Lower leg skin (tissue), 4 donors: ENCODE data around the gene CFAP92. TPM values are rescaled to one million over a fixed set of nuclear protein-coding genes. Genes with fewer than 3 reads are reported as not detected.

ENCODE experiments used
- DNase-seq, 2 donors: peaks; one replicate each; pipeline ENCODE4 v3.0.0-alpha.2; 2019; ENCODE audit warnings: low spot score in 2 of 2
- H3K4me3 ChIP-seq: fragments of 200-600 bp; sonication (generic); 2 replicates; pipeline ENCODE4 v1.5.1; 2017; ENCODE audit warnings: mild to moderate bottlenecking, low read depth; ENCODE audit not compliant: poor library complexity, severe bottlenecking
- POLR2A ChIP-seq, 2 donors: fragments of 450-650 bp; IDR thresholded peaks; one replicate each; pipeline ENCODE4 v1.6.1; 2016 to 2017; ENCODE audit warnings: antibody characterized with exemption in 2 of 2, mild to moderate bottlenecking in 1 of 2, moderate library complexity in 1 of 2
- WGBS, 2 donors: methylation state at CpG; one replicate each; pipeline ENCODE4 v1.1.5; 2018; 5-methylcytosine and 5-hydroxymethylcytosine counted together
- intact Hi-C: fragments of 100-400 bp; cut with DNase I; formaldehyde crosslinking; loops from one replicate; pipeline ENCODE4 v1.15.0; 2023; ENCODE audit warnings: low total_unique reads
- total RNA-seq, 4 donors: library from RNA; depleted of rRNA; stranded (reverse); fragments of >200 nt; gene quantifications; one replicate each; pipeline ENCODE4 v1.1.0, GENCODE V29; 2016
- TF ChIP-seq, protein P1 (sequence below), 3 donors: fragments of 450-650 bp; IDR thresholded peaks; one replicate each; pipeline ENCODE4 v1.5.1; 2016; ENCODE audit warnings: antibody characterized with exemption in 3 of 3, mild to moderate bottlenecking in 3 of 3, moderate library complexity in 2 of 3

CFAP92 gene
- total RNA-seq, 4 donors from 2014 or later: 0.19 to 0.59 (median 0.25) TPM

DNA sequence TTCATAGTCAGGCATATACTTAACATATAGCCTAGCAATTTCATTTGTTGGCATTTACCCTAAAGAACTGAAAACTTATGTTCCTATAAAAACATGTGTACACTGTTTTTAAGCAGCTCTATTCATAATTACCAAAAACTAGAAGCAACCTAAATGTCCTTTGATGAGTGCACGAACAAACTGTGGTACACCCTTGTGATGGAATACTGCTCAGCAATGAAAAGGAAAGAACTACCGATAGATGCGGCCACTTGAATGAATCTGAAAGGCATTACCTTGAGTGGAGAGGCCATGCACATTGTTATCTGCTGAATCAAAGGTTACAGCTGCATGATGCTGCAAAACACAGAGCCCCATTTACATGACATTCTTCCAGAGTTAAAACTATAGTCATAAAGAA is 44.7 kb downstream of the CFAP92 start:
- no peak for DNase-seq
- intact Hi-C loops: no loop called here
- TF ChIP-seq POLR2A (IDR thresholded peaks at IDR 0.05): no peak
- TF ChIP-seq, protein P1, sequence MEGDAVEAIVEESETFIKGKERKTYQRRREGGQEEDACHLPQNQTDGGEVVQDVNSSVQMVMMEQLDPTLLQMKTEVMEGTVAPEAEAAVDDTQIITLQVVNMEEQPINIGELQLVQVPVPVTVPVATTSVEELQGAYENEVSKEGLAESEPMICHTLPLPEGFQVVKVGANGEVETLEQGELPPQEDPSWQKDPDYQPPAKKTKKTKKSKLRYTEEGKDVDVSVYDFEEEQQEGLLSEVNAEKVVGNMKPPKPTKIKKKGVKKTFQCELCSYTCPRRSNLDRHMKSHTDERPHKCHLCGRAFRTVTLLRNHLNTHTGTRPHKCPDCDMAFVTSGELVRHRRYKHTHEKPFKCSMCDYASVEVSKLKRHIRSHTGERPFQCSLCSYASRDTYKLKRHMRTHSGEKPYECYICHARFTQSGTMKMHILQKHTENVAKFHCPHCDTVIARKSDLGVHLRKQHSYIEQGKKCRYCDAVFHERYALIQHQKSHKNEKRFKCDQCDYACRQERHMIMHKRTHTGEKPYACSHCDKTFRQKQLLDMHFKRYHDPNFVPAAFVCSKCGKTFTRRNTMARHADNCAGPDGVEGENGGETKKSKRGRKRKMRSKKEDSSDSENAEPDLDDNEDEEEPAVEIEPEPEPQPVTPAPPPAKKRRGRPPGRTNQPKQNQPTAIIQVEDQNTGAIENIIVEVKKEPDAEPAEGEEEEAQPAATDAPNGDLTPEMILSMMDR (IDR thresholded peaks at IDR 0.05): no peak
- WGBS, 2 donors: 93 to 96% methylated on average over 3 of the region's 3 CpGs
- H3K4me3 ChIP-seq: no peak overlapping the region

DNA sequence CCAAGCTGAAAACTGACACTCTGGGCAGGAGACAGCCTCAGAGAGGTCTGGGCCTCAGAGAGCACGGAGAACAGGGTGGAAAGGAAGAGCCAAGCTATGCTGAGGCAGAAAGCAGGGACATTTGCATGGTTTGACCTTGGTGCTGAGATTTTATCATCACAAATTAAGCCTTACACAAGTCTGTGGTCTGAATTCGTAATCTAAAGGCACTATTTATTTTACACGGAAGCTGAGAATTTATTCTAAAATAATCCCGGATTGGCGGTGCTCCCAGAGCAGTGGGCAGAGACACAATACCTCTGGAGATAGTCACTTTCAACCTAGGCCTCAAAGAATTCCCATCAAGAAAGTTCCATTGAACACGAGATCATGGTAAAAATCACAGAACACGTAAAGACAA is 47.5 kb downstream of the CFAP92 start:
- WGBS, 2 donors: 80 to 86% methylated on average over 7 of the region's 7 CpGs
- no peak for DNase-seq
- no peak for TF ChIP-seq POLR2A (IDR thresholded peaks at IDR 0.05)
- TF ChIP-seq, protein P1 (IDR thresholded peaks at IDR 0.05): no peak
- H3K4me3 ChIP-seq: no peak overlapping the region
- intact Hi-C loops: no loop called here

DNA sequence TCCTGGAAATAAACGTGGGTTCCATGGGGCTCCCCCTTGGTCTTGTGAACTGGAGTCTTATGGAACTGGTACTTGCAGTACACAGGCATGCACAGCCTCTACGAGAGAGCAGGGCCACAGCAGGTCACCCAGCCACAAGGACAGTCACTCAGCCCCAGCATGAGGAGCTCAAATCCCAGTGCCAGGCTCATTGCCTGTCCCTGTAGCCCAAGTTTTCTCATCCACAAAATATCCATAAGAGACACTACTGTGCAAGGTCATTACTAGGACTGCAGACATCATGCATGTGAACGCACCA is 48.0 kb downstream of the CFAP92 start:
- intact Hi-C loops: no loop called here
- H3K4me3 ChIP-seq: no peak overlapping the region
- 72 to 80% methylated on average over 3 of the region's 3 CpGs for WGBS, 2 donors
- peak in 1 of 2 donors; percentile 54 for DNase-seq
- TF ChIP-seq, protein P1 (IDR thresholded peaks at IDR 0.05): no peak
- TF ChIP-seq POLR2A (IDR thresholded peaks at IDR 0.05): no peak

DNA sequence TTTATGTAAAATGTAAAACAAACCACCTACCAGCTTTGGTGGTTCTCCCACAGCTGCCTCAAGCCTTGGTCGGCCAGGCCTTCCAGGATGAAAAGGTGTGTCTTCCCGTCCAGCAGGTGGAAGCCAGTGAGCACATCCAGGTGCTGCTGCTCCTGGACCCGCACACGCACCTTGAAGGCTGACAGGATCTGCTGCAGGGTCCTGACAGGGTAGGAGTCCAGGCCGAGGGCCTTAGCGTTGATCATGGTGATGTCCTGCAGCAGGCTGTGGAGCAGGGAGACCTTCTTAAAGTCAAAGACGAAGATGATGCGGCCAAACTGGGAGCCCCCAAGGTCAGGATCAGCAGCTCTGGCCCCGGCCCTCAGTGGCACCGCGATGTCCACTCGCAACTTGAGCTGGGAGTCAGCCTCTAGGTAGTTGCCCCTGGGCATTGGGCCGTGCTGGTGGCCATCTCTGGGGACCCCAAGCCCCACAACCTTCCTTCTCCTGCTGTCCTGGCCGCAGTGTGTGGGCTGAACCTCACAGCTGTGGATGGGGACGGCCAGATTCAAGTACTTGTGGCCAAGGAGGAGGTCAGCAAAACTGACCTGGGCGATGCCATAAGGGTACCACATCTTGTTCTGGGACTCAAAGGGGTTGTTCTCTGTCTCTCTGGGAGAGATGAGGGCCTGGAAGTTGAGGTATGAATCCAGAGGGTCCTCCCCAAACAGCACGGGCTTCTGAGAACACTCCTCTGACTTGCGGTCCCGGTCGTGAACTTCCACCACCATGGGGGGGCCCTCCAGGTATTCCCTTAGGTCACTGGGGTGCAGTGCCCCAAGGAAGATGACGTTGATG is 48.6 kb downstream of the CFAP92 start:
- H3K4me3 ChIP-seq: no peak overlapping the region
- 90 to 94% methylated on average over 21 of the region's 21 CpGs for WGBS, 2 donors
- DNase-seq: peak in 1 of 2 donors; percentile 73
- no peak for TF ChIP-seq POLR2A (IDR thresholded peaks at IDR 0.05)
- TF ChIP-seq, protein P1 (IDR thresholded peaks at IDR 0.05): no peak
- intact Hi-C loops: no loop called here

DNA sequence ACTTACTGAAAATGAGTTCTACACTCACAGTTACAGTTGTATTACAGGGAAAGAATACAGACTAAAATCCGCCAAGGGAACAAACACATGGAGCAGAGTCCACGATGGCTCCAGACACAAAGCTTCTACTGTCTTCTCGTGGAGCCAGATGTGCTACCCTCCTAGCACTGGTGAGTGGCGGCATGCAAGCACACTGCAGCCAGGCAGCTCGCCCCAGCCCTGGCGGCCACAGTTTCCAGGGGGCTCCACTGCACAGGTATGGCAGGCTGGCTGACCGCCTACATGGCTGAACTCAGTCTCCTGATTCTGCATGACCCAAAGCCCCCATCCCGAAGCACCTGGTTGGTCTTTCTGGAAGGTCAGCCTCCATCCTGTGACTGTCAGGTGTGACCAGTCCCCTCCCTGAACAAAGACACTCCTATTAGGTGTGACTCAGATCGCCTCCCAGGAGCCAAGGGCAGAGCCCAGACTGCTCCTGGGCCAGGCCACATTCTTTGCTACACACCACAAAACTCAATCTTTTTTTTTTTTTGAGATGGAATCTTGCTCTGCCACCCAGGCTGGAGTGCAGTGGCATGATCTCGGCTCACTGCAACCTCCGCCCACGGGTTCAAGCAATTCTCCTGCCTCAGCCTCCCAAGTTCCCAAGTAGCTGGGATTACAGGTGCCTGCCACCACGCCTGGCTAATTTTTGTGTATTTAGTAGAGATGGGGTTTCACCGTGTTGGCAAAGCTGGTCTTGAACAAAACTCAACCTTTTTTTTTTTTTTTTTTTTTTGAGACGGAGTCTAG is 51.5 kb downstream of the CFAP92 start:
- no peak overlapping the region for H3K4me3 ChIP-seq
- DNase-seq: no peak
- TF ChIP-seq, protein P1 (IDR thresholded peaks at IDR 0.05): no peak
- no peak for TF ChIP-seq POLR2A (IDR thresholded peaks at IDR 0.05)
- WGBS, 2 donors: 79 to 80% methylated on average over 14 to 15 of the region's 15 CpGs
- intact Hi-C loops: no loop called here
